HepG2 (cell line): Measurements from ENCODE around the gene CBLB. TPM values are rescaled to one million over a fixed set of nuclear protein-coding genes. Genes with fewer than 3 reads are reported as not detected.

Experiments used
- ATAC-seq: fragments of 200-7000 bp; cut with Tn5 transposase; 3 replicates; pipeline ENCODE4 v1.9.1; 2020; ENCODE audit warnings: mild to moderate bottlenecking, moderate library complexity
- BruUV-seq: library from RNA; stranded (reverse); fragments of 400-500 nt; replicated peaks from 2 replicates; lab custom pipeline; 2021; lab: Mats Ljungman, UMichigan
- CTCF ChIA-PET: fragments of 300-600 bp; formaldehyde crosslinking; extraction: SDS; loops from one replicate; lab custom pipeline; 2021; ENCODE audit warnings: low total read pairs, inconsistent platforms, low intra/inter-chr PET ratio; lab: Yijun Ruan, JAX
- POLR2A ChIA-PET: fragments of 350-600 bp; sonication (Branson Sonifier 250); formaldehyde crosslinking; loops from one replicate; lab custom pipeline; 2020; ENCODE audit warnings: antibody characterized with exemption, inconsistent platforms; lab: Yijun Ruan, JAX
- DNase-seq: peaks from one replicate; pipeline ENCODE4 v3.0.0-alpha.2; 2015; ENCODE audit warnings: low spot score
- FAIRE-seq: peaks from 3 replicates; lab custom pipeline; 2011; peaks lifted over from hg19 to GRCh38; lab: Jason Lieb, UNC
- H2AFZ ChIP-seq: one replicate; pipeline ENCODE4 v1.6.1; 2011; ENCODE audit warnings: low read length, inconsistent platforms
- H3K27ac ChIP-seq: fragments of 300-600 bp; 3 replicates; pipeline ENCODE4 v1.8.0; 2011; ENCODE audit warnings: mixed run types, mild to moderate bottlenecking, mixed read lengths, low read length, inconsistent platforms; ENCODE audit not compliant: insufficient read depth; ENCODE audit errors: extremely low read length
- H3K27me3 ChIP-seq, 2 experiments: fragments of 200-600 bp in 1 of 2; 2 replicates in 1 of 2; 3 replicates in 1 of 2; pipeline versions ENCODE4 v1.6.0 to v1.8.0; 2011; ENCODE audit warnings: low read length in 2 of 2, mild to moderate bottlenecking in 2 of 2, moderate library complexity in 2 of 2, inconsistent platforms in 1 of 2; ENCODE audit not compliant: insufficient read depth in 2 of 2, control insufficient read depth in 1 of 2
- H3K36me3 ChIP-seq, 2 experiments: fragments of 200-600 bp in 1 of 2; replicated peaks in 1 of 2; 2 replicates in 1 of 2; 3 replicates in 1 of 2; pipeline versions ENCODE4 v1.5.1 to v1.8.0; 2011; ENCODE audit warnings: low read length in 2 of 2, inconsistent platforms in 1 of 2; ENCODE audit not compliant: insufficient read depth in 2 of 2, control insufficient read depth in 1 of 2
- H3K4me1 ChIP-seq: 2 replicates; pipeline ENCODE4 v1.5.1; 2012; ENCODE audit warnings: low read length, inconsistent platforms; ENCODE audit not compliant: insufficient read depth
- H3K4me2 ChIP-seq: 2 replicates; pipeline ENCODE4 v1.6.0; 2011; ENCODE audit warnings: low read depth, low read length, inconsistent platforms
- H3K4me3 ChIP-seq, 3 experiments: fragments of 200-600 bp in 1 of 3; sonication (generic), shearing (Covaris generic) in 1 of 3; replicated peaks in 1 of 3; 2 replicates each; pipeline ENCODE4 v1.5.1; 2011 to 2016; ENCODE audit warnings: low read length in 3 of 3, inconsistent platforms in 2 of 3, low read depth in 2 of 3, mild to moderate bottlenecking in 2 of 3, control low read depth in 1 of 3, mixed read lengths in 1 of 3; ENCODE audit not compliant: insufficient read depth in 1 of 3
- H3K79me2 ChIP-seq: one replicate; pipeline ENCODE4 v1.6.1; 2011; ENCODE audit warnings: low read length, inconsistent platforms; ENCODE audit not compliant: insufficient read depth
- H3K9ac ChIP-seq: 2 replicates; pipeline ENCODE4 v1.6.0; 2011; ENCODE audit warnings: mild to moderate bottlenecking, low read depth, low read length, inconsistent platforms; ENCODE audit not compliant: insufficient read depth
- H3K9me3 ChIP-seq: 2 replicates; pipeline ENCODE4 v1.5.1; 2012; ENCODE audit warnings: mild to moderate bottlenecking, low read length
- H4K20me1 ChIP-seq: 2 replicates; pipeline ENCODE4 v1.6.0; 2011; ENCODE audit warnings: inconsistent platforms, mild to moderate bottlenecking, low read length, moderate library complexity; ENCODE audit not compliant: insufficient read depth
- DPF2 ChIP-seq: sonication (generic); formaldehyde crosslinking; IDR thresholded peaks from 2 replicates; pipeline ENCODE4 v1.4.0; 2020; ENCODE audit warnings: mild to moderate bottlenecking, low read depth, missing genetic modification reagents, borderline replicate concordance
- GABPA ChIP-seq, 2 experiments: IDR thresholded peaks; 2 replicates each; pipeline ENCODE4 v1.6.1; 2011 to 2016; ENCODE audit warnings: low read depth in 2 of 2, low read length in 1 of 2, missing biosample characterization in 1 of 2, missing genetic modification characterization in 1 of 2
- GABPB1 ChIP-seq: IDR thresholded peaks from 2 replicates; pipeline ENCODE4 v1.6.1; 2016; ENCODE audit warnings: mild to moderate bottlenecking, missing genetic modification reagents, moderate library complexity, missing compliant biosample characterization
- GZF1 ChIP-seq: sonication (generic); formaldehyde crosslinking; IDR thresholded peaks from 2 replicates; pipeline ENCODE4 v1.5.1; 2020; ENCODE audit warnings: mild to moderate bottlenecking, missing genetic modification reagents
- KAT7 ChIP-seq: IDR thresholded peaks from 2 replicates; pipeline ENCODE4 v1.6.1; 2018; ENCODE audit warnings: borderline replicate concordance, missing compliant biosample characterization
- SRSF1 ChIP-seq: fragments of 200-400 bp; formaldehyde crosslinking; optimal IDR thresholded peaks from 2 replicates; pipeline ENCODE3; 2017; ENCODE audit warnings: mild to moderate bottlenecking, low read depth, low read length, moderate library complexity
- ZNF317 ChIP-seq: sonication (generic); formaldehyde crosslinking; IDR thresholded peaks from 2 replicates; pipeline ENCODE4 v1.5.0; 2020; ENCODE audit warnings: mild to moderate bottlenecking, missing genetic modification reagents
- ZNF343 ChIP-seq: sonication (generic); formaldehyde crosslinking; IDR thresholded peaks from 2 replicates; pipeline ENCODE4 v1.4.0; 2020; ENCODE audit warnings: mild to moderate bottlenecking, missing genetic modification reagents
- WGBS: methylation state at CpG from one replicate; pipeline ENCODE4 v1.1.6; 2017; ENCODE audit warnings: low lambda C conversion rate; 5-methylcytosine and 5-hydroxymethylcytosine counted together
- in situ Hi-C: cut with HindIII; loops from 2 replicates; pipeline ENCODE4 v1.10.0; 2017; ENCODE audit warnings: low pct_unique_long_range_greater_than_20kb; ENCODE audit not compliant: extremely low pct_ligation_motif_present
- intact Hi-C: fragments of 100-400 bp; cut with micrococcal nuclease; formaldehyde crosslinking; loops from one replicate; pipeline ENCODE4 v1.10.0; 2022; ENCODE audit not compliant: unreplicated experiment
- polyA plus RNA-seq, 8 experiments: library from polyadenylated mRNA; depleted of rRNA in 3 of 8; stranded (reverse) in 7 of 8; unstranded in 1 of 8; fragments of >200 nt; fragmentation: Illumina TruSeq in 4 of 8; extraction: Trizol in 4 of 8; gene quantifications; 2 replicates each; pipeline versions ENCODE4 v1.2.1 to v1.2.3, GENCODE V29; 2011 to 2016; ENCODE audit warnings: low read depth in 4 of 8, missing spikeins in 1 of 8, mixed read lengths in 1 of 8; ENCODE audit not compliant: insufficient read depth in 1 of 8
- total RNA-seq, 5 experiments: library from RNA; depleted of rRNA; stranded (reverse); fragments of >200 nt; fragmentation: Illumina TruSeq; extraction: Trizol; gene quantifications; 2 replicates each; pipeline ENCODE4 v1.2.3, GENCODE V29; 2016; ENCODE audit warnings: low read depth in 1 of 5
- TF ChIP-seq, protein P1 (sequence below): sonication (generic); formaldehyde crosslinking; IDR thresholded peaks from 2 replicates; pipeline ENCODE4 v1.5.0; 2020; ENCODE audit warnings: mild to moderate bottlenecking, missing genetic modification reagents

The CBLB gene
- total and polyA plus RNA-seq, 2 of the 13 experiments (the other 11 are each of a cell fraction or from before 2014, with no cell fraction given): 9.8 to 16.4 TPM

GRCh38 chr3:105915524-105915923, 46.7 kb upstream of the CBLB start (continued):
- TF ChIP-seq KAT7 (no peak), SRSF1 (no peak), DPF2 (no peak)
- TF ChIP-seq, protein P1, sequence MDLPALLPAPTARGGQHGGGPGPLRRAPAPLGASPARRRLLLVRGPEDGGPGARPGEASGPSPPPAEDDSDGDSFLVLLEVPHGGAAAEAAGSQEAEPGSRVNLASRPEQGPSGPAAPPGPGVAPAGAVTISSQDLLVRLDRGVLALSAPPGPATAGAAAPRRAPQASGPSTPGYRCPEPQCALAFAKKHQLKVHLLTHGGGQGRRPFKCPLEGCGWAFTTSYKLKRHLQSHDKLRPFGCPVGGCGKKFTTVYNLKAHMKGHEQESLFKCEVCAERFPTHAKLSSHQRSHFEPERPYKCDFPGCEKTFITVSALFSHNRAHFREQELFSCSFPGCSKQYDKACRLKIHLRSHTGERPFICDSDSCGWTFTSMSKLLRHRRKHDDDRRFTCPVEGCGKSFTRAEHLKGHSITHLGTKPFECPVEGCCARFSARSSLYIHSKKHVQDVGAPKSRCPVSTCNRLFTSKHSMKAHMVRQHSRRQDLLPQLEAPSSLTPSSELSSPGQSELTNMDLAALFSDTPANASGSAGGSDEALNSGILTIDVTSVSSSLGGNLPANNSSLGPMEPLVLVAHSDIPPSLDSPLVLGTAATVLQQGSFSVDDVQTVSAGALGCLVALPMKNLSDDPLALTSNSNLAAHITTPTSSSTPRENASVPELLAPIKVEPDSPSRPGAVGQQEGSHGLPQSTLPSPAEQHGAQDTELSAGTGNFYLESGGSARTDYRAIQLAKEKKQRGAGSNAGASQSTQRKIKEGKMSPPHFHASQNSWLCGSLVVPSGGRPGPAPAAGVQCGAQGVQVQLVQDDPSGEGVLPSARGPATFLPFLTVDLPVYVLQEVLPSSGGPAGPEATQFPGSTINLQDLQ (CRISPR knock-in tag): no peak

- Histone ChIP-seq H3K36me3 (no peaks in the 10 kb centered on the region), H3K27ac (no peak overlapping the region), H3K79me2 (no peaks in the 10 kb centered on the region), H3K4me2 (peak overlapping the region; percentile 46), H3K4me3 (no peak overlapping the region), H3K9ac (no peak overlapping the region), H3K4me1 (no peaks in the 10 kb centered on the region), H4K20me1 (no peaks in the 10 kb centered on the region), H3K27me3 (no peaks in the 10 kb centered on the region), H3K9me3 (no peaks in the 10 kb centered on the region), H2AFZ (peak overlapping the region; percentile 38)
- TF ChIP-seq ZNF317 (CRISPR knock-in tag): peak; percentile 64; the same call in 1 of the 2 replicates
- peak; percentile 40; the same call in 1 of the 2 replicates for TF ChIP-seq GABPB1 (CRISPR knock-in tag)
- no peak for TF ChIP-seq GZF1 (CRISPR knock-in tag)
- TF ChIP-seq ZNF343 (CRISPR knock-in tag): no peak
- peak; percentile 42; the same call in 1 of the 2 replicates for TF ChIP-seq GABPA (IDR thresholded peaks at IDR 0.05; ENCODE audit: low read depth, low read length)
- TF ChIP-seq GABPA (CRISPR knock-in tag; IDR thresholded peaks at IDR 0.05; ENCODE audit: low read depth): peak; percentile 77
- FAIRE-seq (no peak), DNase-seq (no peak), ATAC-seq (no peak)
- POLR2A ChIA-PET: no interaction called here
- CTCF ChIA-PET: no interaction called here
- intact Hi-C loops: no loop called here
- 36% methylated on average over 7 of the region's 7 CpGs for WGBS
- in situ Hi-C loops: no loop called here
- BruUV-seq: no TSS peak
Observed at GRCh38 chr3:105913616-105914015, 44.8 kb upstream of the CBLB start.
